Hepatocyte (in vitro differentiated cells): ENCODE results near the gene KRTAP9-1.

Experiments used
- EZH2 ChIP-seq: fragments of 200-600 bp; sonication (generic); IDR thresholded peaks from 2 replicates; pipeline ENCODE4 v1.6.1; 2016; ENCODE audit warnings: antibody characterized with exemption, mild to moderate bottlenecking, borderline replicate concordance
- TF ChIP-seq, protein P1 (sequence below): fragments of 200-600 bp; sonication (generic); IDR thresholded peaks from 2 replicates; pipeline ENCODE4 v1.5.1; 2016; ENCODE audit warnings: antibody characterized with exemption, mild to moderate bottlenecking; ENCODE audit not compliant: poor library complexity

DNA sequence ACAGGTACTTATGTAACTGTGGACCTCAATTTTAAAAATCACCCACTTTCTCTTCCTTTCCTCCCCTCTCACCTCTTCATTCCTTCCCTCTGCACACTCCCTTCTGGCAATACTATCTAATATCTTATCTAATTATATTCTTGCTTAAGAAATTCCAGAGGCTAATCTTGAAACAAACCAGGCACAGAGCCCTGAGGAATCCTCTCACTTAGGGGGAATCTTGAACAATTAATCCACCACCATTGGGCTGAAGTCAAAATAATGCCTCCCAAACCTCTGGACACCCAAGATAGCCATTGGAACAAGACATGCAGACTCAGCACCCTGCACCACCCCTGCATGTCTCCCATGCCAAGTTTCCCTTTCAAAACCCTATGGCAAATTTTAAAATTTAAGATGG lies 48.3 kb upstream of the KRTAP9-1 start:
- TF ChIP-seq, protein P1, sequence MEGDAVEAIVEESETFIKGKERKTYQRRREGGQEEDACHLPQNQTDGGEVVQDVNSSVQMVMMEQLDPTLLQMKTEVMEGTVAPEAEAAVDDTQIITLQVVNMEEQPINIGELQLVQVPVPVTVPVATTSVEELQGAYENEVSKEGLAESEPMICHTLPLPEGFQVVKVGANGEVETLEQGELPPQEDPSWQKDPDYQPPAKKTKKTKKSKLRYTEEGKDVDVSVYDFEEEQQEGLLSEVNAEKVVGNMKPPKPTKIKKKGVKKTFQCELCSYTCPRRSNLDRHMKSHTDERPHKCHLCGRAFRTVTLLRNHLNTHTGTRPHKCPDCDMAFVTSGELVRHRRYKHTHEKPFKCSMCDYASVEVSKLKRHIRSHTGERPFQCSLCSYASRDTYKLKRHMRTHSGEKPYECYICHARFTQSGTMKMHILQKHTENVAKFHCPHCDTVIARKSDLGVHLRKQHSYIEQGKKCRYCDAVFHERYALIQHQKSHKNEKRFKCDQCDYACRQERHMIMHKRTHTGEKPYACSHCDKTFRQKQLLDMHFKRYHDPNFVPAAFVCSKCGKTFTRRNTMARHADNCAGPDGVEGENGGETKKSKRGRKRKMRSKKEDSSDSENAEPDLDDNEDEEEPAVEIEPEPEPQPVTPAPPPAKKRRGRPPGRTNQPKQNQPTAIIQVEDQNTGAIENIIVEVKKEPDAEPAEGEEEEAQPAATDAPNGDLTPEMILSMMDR: no peak
- no peak for TF ChIP-seq EZH2
